ENCODE data around the gene LASP1.

The LASP1 gene

GRCh38 chr17:38970128-38970527, 100.3 kb downstream of the LASP1 start:
- H3K9me3 ChIP-seq (ENCODE audit: control insufficient read depth, low read length) = no peaks in the 10 kb centered on the region
- no peaks in the 10 kb centered on the region for H3K4me1 ChIP-seq (ENCODE audit: control insufficient read depth, insufficient read depth, low read length, poor library complexity, severe bottlenecking)
- H3K4me3 ChIP-seq (ENCODE audit: extremely low read depth, insufficient read depth, low read length, poor library complexity, severe bottlenecking) = no peak overlapping the region
- 73 to 84% methylated on average over 3 to 4 of the region's 4 CpGs for WGBS, 2 experiments (ENCODE audit: insufficient coverage in 2 of 2)
- H3K36me3 ChIP-seq (ENCODE audit: control insufficient read depth, insufficient read depth, low read length) = no peaks in the 10 kb centered on the region
- no peak overlapping the region for H3K27ac ChIP-seq (ENCODE audit: low read depth, low read length, severe bottlenecking)

- no peaks in the 10 kb centered on the region for H3K36me3 ChIP-seq (ENCODE audit: control insufficient read depth, insufficient read depth, low read length)
- H3K4me1 ChIP-seq (ENCODE audit: control insufficient read depth, insufficient read depth, low read length, poor library complexity, severe bottlenecking) = no peaks in the 10 kb centered on the region
- no peak overlapping the region for H3K27ac ChIP-seq (ENCODE audit: low read depth, low read length, severe bottlenecking)
- no peak overlapping the region for H3K4me3 ChIP-seq (ENCODE audit: extremely low read depth, insufficient read depth, low read length, poor library complexity, severe bottlenecking)
- 93% methylated on average over 5 of the region's 5 CpGs for WGBS, 2 experiments (ENCODE audit: insufficient coverage in 2 of 2)
- no peaks in the 10 kb centered on the region for H3K9me3 ChIP-seq (ENCODE audit: control insufficient read depth, low read length)
Measured at GRCh38 chr17:38970804-38971203, 100.9 kb downstream of the LASP1 start.
